IMR-90 (cell line): ENCODE measurements around the gene GCK. TPM values are rescaled to one million over a fixed set of nuclear protein-coding genes. Genes with fewer than 3 reads are reported as not detected.

ENCODE experiments used
- ATAC-seq: fragments of 200-7000 bp; cut with Tn5 transposase; 2 replicates; pipeline ENCODE4 v1.9.1; 2020; ENCODE audit warnings: low read depth, mild to moderate bottlenecking, moderate library complexity
- BruUV-seq: library from RNA; stranded (reverse); fragments of 400-500 nt; replicated peaks from 2 replicates; lab custom pipeline; 2021; lab: Mats Ljungman, UMichigan
- CTCF ChIA-PET: fragments of 300-600 bp; formaldehyde crosslinking; extraction: SDS; loops from one replicate; lab custom pipeline; 2021; ENCODE audit warnings: antibody characterized with exemption; lab: Yijun Ruan, JAX
- POLR2A ChIA-PET: fragments of 300-600 bp; sonication (Branson Sonifier 250); formaldehyde crosslinking; loops from one replicate; lab custom pipeline; 2022; ENCODE audit warnings: antibody characterized with exemption; ENCODE audit not compliant: unreplicated experiment; lab: Charles Lee
- DNase-seq: peaks from one replicate; pipeline ENCODE4 v3.0.0; 2013
- H2AFZ ChIP-seq: replicated peaks from 2 replicates; pipeline ENCODE3; 2013; ENCODE audit warnings: low read length, mild to moderate bottlenecking; ENCODE audit not compliant: poor library complexity
- H2AK5ac ChIP-seq: 2 replicates; pipeline ENCODE4 v1.6.1; 2013; ENCODE audit warnings: low read depth, low read length, inconsistent platforms
- H2AK9ac ChIP-seq: replicated peaks from 2 replicates; pipeline ENCODE3; 2013; ENCODE audit warnings: mild to moderate bottlenecking, low read depth, low read length, moderate library complexity; ENCODE audit not compliant: poor library complexity
- H2BK120ac ChIP-seq: 2 replicates; pipeline ENCODE4 v1.6.1; 2013; ENCODE audit warnings: low read depth, low read length, inconsistent platforms
- H2BK15ac ChIP-seq: 3 replicates; pipeline ENCODE4 v1.6.1; 2013; ENCODE audit warnings: low read depth, low read length, inconsistent platforms
- H2BK20ac ChIP-seq: 2 replicates; pipeline ENCODE4 v1.6.1; 2013; ENCODE audit warnings: low read depth, mild to moderate bottlenecking, inconsistent platforms, low read length, moderate library complexity
- H2BK5ac ChIP-seq: 2 replicates; pipeline ENCODE4 v1.6.1; 2013; ENCODE audit warnings: mild to moderate bottlenecking, low read depth, low read length, inconsistent platforms; ENCODE audit not compliant: poor library complexity, severe bottlenecking
- H3K14ac ChIP-seq: replicated peaks from 2 replicates; pipeline ENCODE4 v1.6.1; 2013; ENCODE audit warnings: low read depth, low read length, inconsistent platforms
- H3K18ac ChIP-seq: 2 replicates; pipeline ENCODE4 v1.6.1; 2013; ENCODE audit warnings: low read depth, low read length, control low read depth
- H3K23ac ChIP-seq: 2 replicates; pipeline ENCODE4 v1.6.1; 2013; ENCODE audit warnings: low read depth, low read length, inconsistent platforms
- H3K27ac ChIP-seq: 2 replicates; pipeline ENCODE4 v1.5.1; 2013; ENCODE audit warnings: mild to moderate bottlenecking, control low read depth, low read length; ENCODE audit not compliant: insufficient read depth
- H3K27me3 ChIP-seq: 2 replicates; pipeline ENCODE4 v1.6.1; 2013; ENCODE audit warnings: low read length; ENCODE audit not compliant: control insufficient read depth, insufficient read depth
- H3K36me3 ChIP-seq: 2 replicates; pipeline ENCODE4 v1.6.1; 2013; ENCODE audit warnings: low read length, mixed read lengths; ENCODE audit not compliant: control insufficient read depth, insufficient read depth
- H3K4ac ChIP-seq: 2 replicates; pipeline ENCODE4 v1.6.1; 2013; ENCODE audit warnings: low read depth, low read length, inconsistent platforms
- H3K4me1 ChIP-seq: 2 replicates; pipeline ENCODE4 v1.6.1; 2013; ENCODE audit warnings: low read length, mixed read lengths; ENCODE audit not compliant: control insufficient read depth, insufficient read depth
- H3K4me2 ChIP-seq: 2 replicates; pipeline ENCODE4 v1.6.1; 2013; ENCODE audit warnings: low read depth, mild to moderate bottlenecking, control low read depth, low read length, moderate library complexity
- H3K4me3 ChIP-seq: 2 replicates; pipeline ENCODE4 v1.5.1; 2013; ENCODE audit warnings: low read depth, mild to moderate bottlenecking, control low read depth, low read length, moderate library complexity; ENCODE audit not compliant: insufficient read depth
- H3K56ac ChIP-seq: 2 replicates; pipeline ENCODE4 v1.6.1; 2013; ENCODE audit warnings: low read length, inconsistent platforms; ENCODE audit not compliant: insufficient read depth; ENCODE audit errors: extremely low read depth
- H3K79me1 ChIP-seq, 2 experiments: 2 replicates each; pipeline ENCODE4 v1.6.1; 2013; ENCODE audit warnings: low read length in 2 of 2, inconsistent platforms in 1 of 2, low read depth in 1 of 2
- H3K9ac ChIP-seq: 2 replicates; pipeline ENCODE4 v1.6.1; 2013; ENCODE audit warnings: low read depth, low read length, control low read depth
- H3K9me1 ChIP-seq: 2 replicates; pipeline ENCODE4 v1.6.1; 2013; ENCODE audit warnings: low read length, inconsistent platforms; ENCODE audit not compliant: insufficient read depth
- H3K9me3 ChIP-seq: 2 replicates; pipeline ENCODE4 v1.6.1; 2013; ENCODE audit warnings: low read length; ENCODE audit not compliant: control insufficient read depth, insufficient read depth
- H4K20me1 ChIP-seq: 2 replicates; pipeline ENCODE4 v1.6.1; 2013; ENCODE audit warnings: low read length, inconsistent platforms; ENCODE audit not compliant: insufficient read depth
- H4K5ac ChIP-seq: 2 replicates; pipeline ENCODE4 v1.6.1; 2013; ENCODE audit warnings: mild to moderate bottlenecking, low read depth, low read length, control low read depth
- H4K8ac ChIP-seq, 2 experiments: 2 replicates each; pipeline ENCODE4 v1.6.1; 2013; ENCODE audit warnings: low read depth in 2 of 2, low read length in 2 of 2, control low read depth in 1 of 2, inconsistent platforms in 1 of 2
- H4K91ac ChIP-seq: 2 replicates; pipeline ENCODE4 v1.6.1; 2013; ENCODE audit warnings: low read depth, low read length, inconsistent platforms; ENCODE audit not compliant: insufficient read depth
- BHLHE40 ChIP-seq: fragments of 150-350 bp; IDR thresholded peaks from 2 replicates; pipeline ENCODE4 v1.6.1; 2016; ENCODE audit warnings: mild to moderate bottlenecking, low read depth, low read length
- SMC3 ChIP-seq: fragments of 150-350 bp; IDR thresholded peaks from 2 replicates; pipeline ENCODE4 v1.6.1; 2016; ENCODE audit warnings: low read depth, mild to moderate bottlenecking, antibody characterized with exemption, low read length, moderate library complexity
- WGBS, 2 experiments: methylation state at CpG; one replicate each; pipeline versions ENCODE4 v1.1.5 to v1.1.7; 2013; ENCODE audit warnings: missing lambda C conversion rate in 2 of 2; ENCODE audit not compliant: insufficient read length in 1 of 2; ENCODE audit errors: extremely low coverage in 2 of 2; 5-methylcytosine and 5-hydroxymethylcytosine counted together
- dilution Hi-C: fragments of 300-500 bp; cut with HindIII; formaldehyde crosslinking; loops from one replicate; pipeline ENCODE4 v1.14.3; 2018; ENCODE audit warnings: low sequenced_read_pairs; ENCODE audit not compliant: unreplicated experiment
- in situ Hi-C: fragments of 300-500 bp; cut with MboI; formaldehyde crosslinking; loops from 3 replicates; pipeline ENCODE4 v1.14.3; 2019; ENCODE audit warnings: low sequenced_read_pairs, inconsistent platforms, mixed read lengths
- intact Hi-C: fragments of 100-400 bp; cut with micrococcal nuclease; formaldehyde crosslinking; loops from 2 replicates; pipeline ENCODE4 v1.10.0; 2022
- polyA plus RNA-seq, 3 experiments: library from polyadenylated mRNA; depleted of rRNA; stranded (reverse); fragments of >200 nt; gene quantifications; 2 replicates each; pipeline ENCODE4 v1.2.3, GENCODE V29; 2012; ENCODE audit warnings: low replicate concordance in 1 of 3
- total RNA-seq: library from RNA; depleted of rRNA; stranded (reverse); fragments of >200 nt; gene quantifications from 2 replicates; pipeline ENCODE4 v1.2.3, GENCODE V29; 2012

GCK gene
- total and polyA plus RNA-seq, 2 of the 4 experiments (the other 2 are of a cell fraction): 0.14 to 0.18 TPM

- Histone ChIP-seq H2AFZ (no peak overlapping the region), H2BK5ac (no peak overlapping the region), H2BK15ac (no peak overlapping the region), H4K91ac (no peak overlapping the region), H3K23ac (no peak overlapping the region), H2BK120ac (no peak overlapping the region), H3K27me3 (peaks cover 37% of the 10 kb centered on the region), H3K14ac (no peak overlapping the region), H2AK5ac (no peak overlapping the region), H2AK9ac (no peak overlapping the region), H3K4me2 (no peak overlapping the region), H4K8ac (no peak overlapping the region), H3K27ac (no peak overlapping the region), H3K9me3 (no peaks in the 10 kb centered on the region), H3K4ac (no peak overlapping the region), H3K4me3 (no peak overlapping the region), H2BK20ac (no peak overlapping the region), H4K20me1 (no peaks in the 10 kb centered on the region), H4K5ac (no peak overlapping the region), H3K18ac (no peak overlapping the region), H3K9me1 (peaks cover 3% of the 10 kb centered on the region; the same call in 1 of the 2 replicates), H3K56ac (no peak overlapping the region), H3K4me1 (peaks cover 10% of the 10 kb centered on the region; the same call in 1 of the 2 replicates), H3K9ac (no peak overlapping the region), H3K79me1 (no peaks in the 10 kb centered on the region), H3K36me3 (no peaks in the 10 kb centered on the region)
- in situ Hi-C loops (no loop called here), dilution Hi-C loops (no loop called here), intact Hi-C loops (no loop called here)
- DNase-seq (no peak), ATAC-seq (no peak)
- POLR2A ChIA-PET: no interaction called here
- TF ChIP-seq BHLHE40 (no peak), SMC3 (no peak)
- CTCF ChIA-PET: no interaction called here
- 44% methylated on average over 10 of the region's 33 CpGs; no CpG with 5 or more reads in 1 of the 2 experiments for WGBS, 2 experiments
- BruUV-seq: no TSS peak
Measured at GRCh38 chr7:44147026-44147991, 41.9 kb downstream of the GCK start.
